Keratinocyte (primary cell): ENCODE results near the gene DST. TPM values are rescaled to one million over a fixed set of nuclear protein-coding genes. Genes with fewer than 3 reads are reported as not detected.

ENCODE experiments used
- DNase-seq: peaks from one replicate; pipeline ENCODE4 v3.0.0-alpha.2; 2011; ENCODE audit warnings: low read depth, missing footprints, low spot score
- FAIRE-seq: peaks from 2 replicates; lab custom pipeline; 2011; peaks lifted over from hg19 to GRCh38; lab: Jason Lieb, UNC
- H2AFZ ChIP-seq: 2 replicates; pipeline ENCODE4 v1.6.0; 2012; ENCODE audit warnings: low read length, control low read depth, inconsistent platforms; ENCODE audit not compliant: control insufficient read depth
- H3K27ac ChIP-seq: 2 replicates; pipeline ENCODE4 v1.5.1; 2011; ENCODE audit warnings: low read length; ENCODE audit not compliant: control insufficient read depth, insufficient read depth
- H3K27me3 ChIP-seq: 3 replicates; pipeline ENCODE4 v1.6.0; 2011; ENCODE audit warnings: low read length; ENCODE audit not compliant: control insufficient read depth, insufficient read depth; ENCODE audit errors: extremely low read depth
- H3K36me3 ChIP-seq, 2 experiments: 2 replicates in 1 of 2; 3 replicates in 1 of 2; pipeline ENCODE4 v1.5.1; 2011; ENCODE audit warnings: low read length in 2 of 2, mild to moderate bottlenecking in 1 of 2; ENCODE audit not compliant: control insufficient read depth in 2 of 2, insufficient read depth in 2 of 2; ENCODE audit errors: extremely low read depth in 1 of 2
- H3K4me1 ChIP-seq: 3 replicates; pipeline ENCODE4 v1.5.1; 2011; ENCODE audit warnings: low read length; ENCODE audit not compliant: control insufficient read depth, insufficient read depth; ENCODE audit errors: extremely low read depth
- H3K4me2 ChIP-seq: 3 replicates; pipeline ENCODE4 v1.6.0; 2011; ENCODE audit warnings: low read depth, low read length; ENCODE audit not compliant: control insufficient read depth, insufficient read depth; ENCODE audit errors: extremely low read depth
- H3K4me3 ChIP-seq, 3 experiments: fragments of 200-600 bp in 1 of 3; sonication (generic) in 1 of 3; 2 replicates in 2 of 3; 3 replicates in 1 of 3; pipeline ENCODE4 v1.5.1; 2011 to 2016; ENCODE audit warnings: low read length in 3 of 3, mild to moderate bottlenecking in 3 of 3, control low read depth in 2 of 3, inconsistent platforms in 1 of 3, low read depth in 1 of 3, mixed read lengths in 1 of 3, mixed run types in 1 of 3, moderate library complexity in 1 of 3; ENCODE audit not compliant: control insufficient read depth in 2 of 3, insufficient read depth in 2 of 3; ENCODE audit errors: extremely low read depth in 1 of 3
- H3K79me2 ChIP-seq: 2 replicates; pipeline ENCODE4 v1.6.0; 2012; ENCODE audit warnings: low read length; ENCODE audit not compliant: control insufficient read depth, insufficient read depth
- H3K9ac ChIP-seq: 3 replicates; pipeline ENCODE4 v1.6.0; 2011; ENCODE audit warnings: low read length; ENCODE audit not compliant: control insufficient read depth, insufficient read depth; ENCODE audit errors: extremely low read depth
- H3K9me1 ChIP-seq: 3 replicates; pipeline ENCODE4 v1.6.0; 2011; ENCODE audit warnings: low read length; ENCODE audit not compliant: control insufficient read depth, insufficient read depth; ENCODE audit errors: extremely low read depth
- H3K9me3 ChIP-seq: 2 replicates; pipeline ENCODE4 v1.5.1; 2012; ENCODE audit warnings: low read depth, low read length; ENCODE audit not compliant: control insufficient read depth
- H4K20me1 ChIP-seq: 3 replicates; pipeline ENCODE4 v1.6.0; 2011; ENCODE audit warnings: low read length; ENCODE audit not compliant: control insufficient read depth, insufficient read depth; ENCODE audit errors: extremely low read depth
- CTCF ChIP-seq, 3 experiments: IDR thresholded peaks in 1 of 3; conservative IDR thresholded peaks in 1 of 3; optimal IDR thresholded peaks in 1 of 3; 2 replicates in 2 of 3; 3 replicates in 1 of 3; pipeline versions ENCODE3 to v1.5.1; 2011; ENCODE audit warnings: low read length in 3 of 3, mild to moderate bottlenecking in 3 of 3, moderate library complexity in 2 of 3, control low read depth in 1 of 3, inconsistent platforms in 1 of 3; ENCODE audit not compliant: insufficient read depth in 2 of 3; ENCODE audit errors: extremely low read depth in 1 of 3
- EZH2 ChIP-seq: IDR thresholded peaks from one replicate; pipeline ENCODE4 v1.6.1; 2012; ENCODE audit warnings: inconsistent platforms, mild to moderate bottlenecking, low read length, moderate library complexity
- dilution Hi-C: fragments of 300-500 bp; cut with MboI; formaldehyde crosslinking; loops from one replicate; pipeline ENCODE4 v1.7.0; 2020; ENCODE audit warnings: low sequenced_read_pairs; ENCODE audit not compliant: extremely low pct_ligation_motif_present
- polyA plus RNA-seq, 5 experiments: library from polyadenylated mRNA; depleted of rRNA in 3 of 5; stranded (reverse) in 3 of 5; stranded (forward) in 1 of 5; unstranded in 1 of 5; fragments of >200 nt; gene quantifications; 1 replicate in 1 of 5; 2 replicates in 3 of 5; 3 replicates in 1 of 5; pipeline versions ENCODE4 v1.2.1 to v1.2.3, GENCODE V29; 2011 to 2012; ENCODE audit warnings: missing spikeins in 2 of 5, low read depth in 1 of 5, low replicate concordance in 1 of 5

Gene DST
- polyA plus RNA-seq, 1 donor (not counting 4 experiments of a cell fraction or from before 2014, with no cell fraction given) = 455 TPM

GRCh38 chr6:56574292-56574691, 68.4 kb downstream of the DST start:
- no peak for FAIRE-seq
- dilution Hi-C loops = no loop called here
- no peaks in the 10 kb centered on the region for H3K79me2 ChIP-seq
- no peak overlapping the region for H3K9ac ChIP-seq
- no peaks in the 10 kb centered on the region for H3K9me3 ChIP-seq
- no peaks in the 10 kb centered on the region for H3K27me3 ChIP-seq
- H3K27ac ChIP-seq = no peak overlapping the region
- peaks cover 3% of the 10 kb centered on the region for H4K20me1 ChIP-seq
- H3K4me1 ChIP-seq = no peaks in the 10 kb centered on the region
- TF ChIP-seq CTCF (optimal IDR thresholded peaks at IDR 0.05 in 1 of 3, IDR thresholded peaks at IDR 0.05 in 1 of 3, conservative IDR thresholded peaks at IDR 0.05 in 1 of 3; ENCODE audit: extremely low read depth in 1 of 3, insufficient read depth in 2 of 3, low read length in 3 of 3) (no peak), EZH2 (no peak)
- no peak overlapping the region for H2AFZ ChIP-seq
- H3K4me2 ChIP-seq = no peak overlapping the region
- H3K4me3 ChIP-seq = no peak overlapping the region
- H3K36me3 ChIP-seq = peaks cover 6 to 9% of the 10 kb centered on the region in 2 experiments
- no peaks in the 10 kb centered on the region for H3K9me1 ChIP-seq
- no peak for DNase-seq

- peak; percentile 29 for FAIRE-seq
- no peaks in the 10 kb centered on the region for H3K9me3 ChIP-seq
- H3K9ac ChIP-seq = no peak overlapping the region
- H4K20me1 ChIP-seq = peaks cover 3% of the 10 kb centered on the region
- H3K4me1 ChIP-seq = no peaks in the 10 kb centered on the region
- H3K27ac ChIP-seq = no peak overlapping the region
- dilution Hi-C loops = no loop called here
- no peaks in the 10 kb centered on the region for H3K27me3 ChIP-seq
- H2AFZ ChIP-seq = no peak overlapping the region
- H3K36me3 ChIP-seq = peaks cover 6 to 9% of the 10 kb centered on the region in 2 experiments
- no peak overlapping the region for H3K4me2 ChIP-seq
- no peaks in the 10 kb centered on the region for H3K9me1 ChIP-seq
- no peak for DNase-seq
- no peak overlapping the region for H3K4me3 ChIP-seq
- no peaks in the 10 kb centered on the region for H3K79me2 ChIP-seq
- TF ChIP-seq EZH2 = no peak
- TF ChIP-seq CTCF (optimal IDR thresholded peaks at IDR 0.05 in 1 of 3, IDR thresholded peaks at IDR 0.05 in 1 of 3, conservative IDR thresholded peaks at IDR 0.05 in 1 of 3; ENCODE audit: extremely low read depth in 1 of 3, insufficient read depth in 2 of 3, low read length in 3 of 3) = no peak
Observed at GRCh38 chr6:56573624-56574023, 69.1 kb downstream of the DST start.
